GM12878 (cell line): Measurements from ENCODE around the gene DNAH9. TPM values are rescaled to one million over a fixed set of nuclear protein-coding genes. Genes with fewer than 3 reads are reported as not detected.

Experiments used
- ATAC-seq: fragments of 200-7000 bp; cut with Tn5 transposase; 3 replicates; pipeline ENCODE4 v1.9.1; 2020; ENCODE audit warnings: mild to moderate bottlenecking, moderate library complexity
- BruUV-seq: library from RNA; stranded (reverse); fragments of 400-500 nt; replicated peaks from 2 replicates; lab custom pipeline; 2021; lab: Mats Ljungman, UMichigan
- CTCF ChIA-PET: fragments of 300-600 bp; sonication (Branson Sonifier 250); formaldehyde crosslinking; extraction: SDS; loops from one replicate; lab custom pipeline; 2021; ENCODE audit warnings: inconsistent platforms; lab: Yijun Ruan, JAX
- POLR2A ChIA-PET: fragments of 350-600 bp; formaldehyde crosslinking; extraction: SDS; loops from one replicate; lab custom pipeline; 2021; ENCODE audit warnings: inconsistent platforms; lab: Charles Lee
- RAD21 ChIA-PET: fragments of 300-600 bp; sonication (Branson Sonifier 250); formaldehyde crosslinking; loops from one replicate; lab custom pipeline; 2023; ENCODE audit warnings: antibody characterized with exemption; ENCODE audit not compliant: unreplicated experiment; lab: Charles Lee
- SMC1A ChIA-PET: fragments of 300-600 bp; sonication (Branson Sonifier 250); formaldehyde crosslinking; loops from one replicate; lab custom pipeline; 2023; ENCODE audit not compliant: unreplicated experiment, uncharacterized antibody; lab: Charles Lee
- DNase-seq: peaks from one replicate; pipeline ENCODE4 v3.0.0-alpha.2; 2011; ENCODE audit warnings: low read depth, low spot score
- FAIRE-seq: peaks from 3 replicates; lab custom pipeline; 2011; peaks lifted over from hg19 to GRCh38; lab: Jason Lieb, UNC
- H2AFZ ChIP-seq: 2 replicates; pipeline ENCODE4 v1.6.0; 2011; ENCODE audit warnings: low read depth, low read length, control low read depth; ENCODE audit not compliant: control insufficient read depth
- H3K27ac ChIP-seq: 2 replicates; pipeline ENCODE4 v1.5.1; 2011; ENCODE audit warnings: control low read depth; ENCODE audit not compliant: control insufficient read depth, insufficient read depth
- H3K27me3 ChIP-seq, 2 experiments: replicated peaks in 1 of 2; 2 replicates each; pipeline versions ENCODE4 v1.6.0 to v1.6.1; 2011; ENCODE audit warnings: low read length in 1 of 2; ENCODE audit not compliant: control insufficient read depth in 2 of 2, insufficient read depth in 2 of 2
- H3K36me3 ChIP-seq, 2 experiments: 2 replicates each; pipeline ENCODE4 v1.5.1; 2011; ENCODE audit warnings: low read length in 1 of 2; ENCODE audit not compliant: control insufficient read depth in 2 of 2, insufficient read depth in 2 of 2
- H3K4me1 ChIP-seq: 2 replicates; pipeline ENCODE4 v1.6.1; 2011; ENCODE audit warnings: mild to moderate bottlenecking, low read length, moderate library complexity, mixed read lengths; ENCODE audit not compliant: control insufficient read depth, insufficient read depth
- H3K4me2 ChIP-seq: 2 replicates; pipeline ENCODE4 v1.6.0; 2011; ENCODE audit warnings: control low read depth; ENCODE audit not compliant: control insufficient read depth, insufficient read depth
- H3K4me3 ChIP-seq: fragments of 200-600 bp; sonication (generic); 2 replicates; pipeline ENCODE4 v1.5.1; 2016
- H3K79me2 ChIP-seq: 2 replicates; pipeline ENCODE4 v1.6.0; 2011; ENCODE audit warnings: low read length; ENCODE audit not compliant: control insufficient read depth, insufficient read depth
- H3K9ac ChIP-seq: 2 replicates; pipeline ENCODE4 v1.8.0; 2011; ENCODE audit warnings: low read length, control low read depth, mixed read lengths; ENCODE audit not compliant: control insufficient read depth, insufficient read depth
- H3K9me3 ChIP-seq: replicated peaks from 3 replicates; pipeline ENCODE4 v1.5.1; 2011; ENCODE audit warnings: mild to moderate bottlenecking, low read length; ENCODE audit not compliant: control insufficient read depth, insufficient read depth
- H4K20me1 ChIP-seq: 2 replicates; pipeline ENCODE4 v1.6.0; 2011; ENCODE audit not compliant: control insufficient read depth, insufficient read depth
- CREB1 ChIP-seq: IDR thresholded peaks from 2 replicates; pipeline ENCODE4 v1.6.1; 2012; ENCODE audit warnings: low read depth, mild to moderate bottlenecking, inconsistent platforms
- CUX1 ChIP-seq: IDR thresholded peaks from 2 replicates; pipeline ENCODE4 v1.6.1; 2012; ENCODE audit warnings: improper control_type of control experiment, low read depth, low read length; ENCODE audit not compliant: insufficient replicate concordance
- ELK1 ChIP-seq: IDR thresholded peaks from 2 replicates; pipeline ENCODE4 v1.6.1; 2012; ENCODE audit warnings: low read depth, low read length, improper control_type of control experiment
- PKNOX1 ChIP-seq: fragments of 450-650 bp; IDR thresholded peaks from 2 replicates; pipeline ENCODE4 v1.6.1; 2016; ENCODE audit warnings: mild to moderate bottlenecking
- RELA ChIP-seq: fragments of 450-650 bp; IDR thresholded peaks from 2 replicates; pipeline ENCODE4 v1.8.0; 2014; ENCODE audit warnings: borderline replicate concordance; ENCODE audit not compliant: partially characterized antibody
- SP1 ChIP-seq: IDR thresholded peaks from one replicate; pipeline ENCODE4 v1.6.1; 2011; ENCODE audit warnings: low read depth, low read length
- TAF1 ChIP-seq: IDR thresholded peaks from 2 replicates; pipeline ENCODE4 v1.6.1; 2011; ENCODE audit warnings: mild to moderate bottlenecking, low read depth, low read length, borderline replicate concordance
- USF1 ChIP-seq: IDR thresholded peaks from 2 replicates; pipeline ENCODE4 v1.6.1; 2011; ENCODE audit warnings: borderline replicate concordance, low read depth, mild to moderate bottlenecking, moderate library complexity, mixed read lengths, low read length; ENCODE audit not compliant: insufficient read depth; ENCODE audit errors: extremely low read length
- ZNF207 ChIP-seq: fragments of 450-650 bp; IDR thresholded peaks from 2 replicates; pipeline ENCODE4 v1.6.1; 2014; ENCODE audit warnings: antibody characterized with exemption, mild to moderate bottlenecking, borderline replicate concordance
- ZNF592 ChIP-seq: fragments of 450-650 bp; IDR thresholded peaks from 2 replicates; pipeline ENCODE4 v1.6.1; 2017; ENCODE audit warnings: mild to moderate bottlenecking, moderate library complexity
- WGBS: methylation state at CpG from one replicate; pipeline ENCODE4 v1.1.6; 2016; ENCODE audit warnings: low lambda C conversion rate; ENCODE audit not compliant: insufficient replicate concordance, insufficient coverage; ENCODE audit errors: missing lambda C conversion rate; 5-methylcytosine and 5-hydroxymethylcytosine counted together
- in situ Hi-C: fragments of 300-500 bp; cut with MboI; formaldehyde crosslinking; loops from 9 replicates; pipeline ENCODE4 v1.14.3; 2018; ENCODE audit warnings: mixed read lengths
- intact Hi-C: fragments of 100-400 bp; cut with micrococcal nuclease; formaldehyde crosslinking; loops from one replicate; pipeline ENCODE4 v1.14.2; 2022; ENCODE audit not compliant: unreplicated experiment
- polyA plus RNA-seq, 11 experiments: library from polyadenylated mRNA; depleted of rRNA in 4 of 11; unstranded in 6 of 11; stranded (reverse) in 5 of 11; fragments of >200 nt; fragmentation: Nextera tagmentation in 4 of 11; fragmentation: Illumina TruSeq in 1 of 11; extraction: Ambion mirVana in 4 of 11; extraction: Trizol in 1 of 11; gene quantifications; 1 replicate in 1 of 11; 2 replicates in 10 of 11; pipeline versions ENCODE4 v1.2.1 to v1.2.3, GENCODE V29; 2011 to 2016; ENCODE audit warnings: inconsistent platforms in 2 of 11, missing spikeins in 2 of 11, low read depth in 1 of 11
- total RNA-seq, 4 experiments: library from RNA; depleted of rRNA in 3 of 4; stranded (reverse); fragments of >200 nt in 3 of 4; fragmentation: Illumina TruSeq in 1 of 4; extraction: Trizol in 1 of 4; gene quantifications; 2 replicates each; pipeline versions ENCODE4 v1.2.1 to v1.2.3, GENCODE V29; 2013 to 2021

The DNAH9 gene
- total and polyA plus RNA-seq, 10 of the 15 experiments (the other 5 are each of a cell fraction or from before 2014, with no cell fraction given): 0.10 to 0.40 (median 0.19) TPM; not detected in 7

GRCh38 chr17:11561281-11561680, 37.0 kb upstream of the DNAH9 start:
- H3K79me2 ChIP-seq: no peaks in the 10 kb centered on the region
- ChIA-PET SMC1A (no interaction called here), RAD21 (no interaction called here), POLR2A (no interaction called here), CTCF (no interaction called here)
- no peaks in the 10 kb centered on the region; the same call in 2 of the 3 replicates for H3K9me3 ChIP-seq
- WGBS: 64% methylated on average over 1 of the region's 1 CpG
- intact Hi-C loops: no loop called here
- no peak overlapping the region for H3K4me3 ChIP-seq
- FAIRE-seq: no peak
- H3K9ac ChIP-seq: no peak overlapping the region
- DNase-seq: no peak
- no peak for ATAC-seq
- H3K27me3 ChIP-seq: no peaks in the 10 kb centered on the region
- in situ Hi-C loops: no loop called here
- no TSS peak for BruUV-seq
- no peak overlapping the region for H3K27ac ChIP-seq
- H3K36me3 ChIP-seq: no peaks in the 10 kb centered on the region
- no peaks in the 10 kb centered on the region for H3K4me1 ChIP-seq
- H3K4me2 ChIP-seq: no peak overlapping the region
- H4K20me1 ChIP-seq: no peaks in the 10 kb centered on the region
- H2AFZ ChIP-seq: no peak overlapping the region
- no peak for TF ChIP-seq RELA
- no peak for TF ChIP-seq TAF1
- no peak for TF ChIP-seq SP1
- no peak for TF ChIP-seq ZNF592
- TF ChIP-seq ZNF207: no peak
- no peak for TF ChIP-seq PKNOX1
- no peak for TF ChIP-seq ELK1
- no peak for TF ChIP-seq CREB1
- no peak for TF ChIP-seq CUX1
- TF ChIP-seq USF1: no peak
